ENCODE data around the gene PLXDC2.

Gene PLXDC2

DNA sequence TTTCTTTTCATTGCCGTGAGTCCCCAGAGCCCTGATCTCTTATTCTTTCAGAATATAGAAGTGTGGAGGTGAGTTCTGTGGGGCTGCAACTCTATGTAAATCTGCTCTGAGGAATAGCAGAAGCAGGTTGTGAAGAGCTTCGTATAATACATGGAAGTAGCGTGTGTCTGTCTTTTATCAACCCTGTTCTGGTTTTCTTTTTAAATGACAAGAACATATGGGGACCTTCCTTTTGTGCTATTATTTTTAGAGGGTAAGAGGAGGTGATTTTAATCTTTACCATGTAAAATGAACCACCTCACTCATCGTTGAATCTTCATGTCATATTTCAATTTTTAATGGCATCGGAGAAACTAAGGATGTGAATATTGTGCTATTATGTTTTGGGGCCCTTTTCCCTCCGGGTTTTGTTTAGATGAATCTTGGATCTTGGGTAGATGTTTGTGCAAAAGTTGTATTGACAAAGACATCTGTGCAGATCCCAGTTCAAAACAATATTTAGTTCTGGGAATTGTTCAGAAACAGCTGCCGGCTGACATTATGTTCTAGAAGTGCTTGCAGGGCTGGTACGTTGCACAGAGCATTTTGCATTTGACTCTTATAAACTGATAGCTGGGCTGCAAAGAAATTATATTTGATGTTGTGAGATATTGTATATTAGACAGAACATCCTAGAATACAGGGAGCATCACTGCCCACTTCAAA, 46.7 kb downstream of the PLXDC2 start:
- Mint-ChIP-seq H3K4me1 (no peaks in the 10 kb centered on the region), H3K4me3 (no peak overlapping the region), H3K9me3 (peaks cover 8% of the 10 kb centered on the region), H3K27me3 (no peaks in the 10 kb centered on the region), H3K27ac (no peak overlapping the region), H3K36me3 (no peaks in the 10 kb centered on the region)
- CTCF ChIA-PET = no interaction called here
- no peak for DNase-seq

DNA sequence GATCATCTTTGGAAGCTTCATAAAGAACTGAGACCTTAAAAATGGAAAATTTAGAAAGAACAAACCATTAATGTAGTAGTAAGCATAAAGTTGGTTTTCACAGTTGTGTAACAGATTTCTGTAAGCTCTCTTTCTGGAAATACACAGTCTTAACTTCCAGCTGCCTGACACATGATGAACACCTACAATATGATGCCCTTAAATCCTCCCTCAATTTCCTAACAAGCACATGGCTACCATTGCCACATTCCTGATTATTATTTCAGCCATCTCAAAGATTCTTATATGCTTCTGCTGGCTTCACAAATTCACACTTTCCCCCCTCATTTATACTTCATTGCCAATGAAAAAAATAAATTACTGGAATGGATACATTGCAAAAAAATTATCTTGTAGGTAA, 49.4 kb downstream of the PLXDC2 start:
- H3K4me3 Mint-ChIP-seq = no peak overlapping the region
- H3K27me3 Mint-ChIP-seq = no peaks in the 10 kb centered on the region
- CTCF ChIA-PET = no interaction called here
- peaks cover 13% of the 10 kb centered on the region for H3K9me3 Mint-ChIP-seq
- no peaks in the 10 kb centered on the region for H3K36me3 Mint-ChIP-seq
- no peak overlapping the region for H3K27ac Mint-ChIP-seq
- H3K4me1 Mint-ChIP-seq = no peaks in the 10 kb centered on the region
- DNase-seq = no peak

DNA sequence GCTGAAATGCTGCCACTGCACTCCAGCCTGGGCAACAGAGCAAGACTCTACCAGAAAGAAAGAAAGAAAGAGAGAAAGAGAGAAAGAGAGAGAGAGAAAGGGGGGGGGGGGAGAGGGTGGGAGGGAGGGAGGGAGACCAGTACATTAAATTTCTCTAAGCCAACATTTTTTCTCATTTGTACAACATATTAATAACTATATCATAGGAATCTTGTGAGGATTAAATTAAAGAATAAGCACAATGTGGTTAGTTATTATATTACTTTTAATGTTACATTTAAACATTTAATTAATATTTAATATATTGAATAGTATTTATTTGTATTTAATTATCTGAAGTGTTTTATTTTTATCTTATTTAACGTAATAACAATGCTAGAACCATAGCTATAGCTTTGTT, 53.1 kb downstream of the PLXDC2 start:
- no peak overlapping the region for H3K27ac Mint-ChIP-seq
- no peak for DNase-seq
- peaks cover 20% of the 10 kb centered on the region for H3K9me3 Mint-ChIP-seq
- CTCF ChIA-PET = no interaction called here
- H3K4me1 Mint-ChIP-seq = no peaks in the 10 kb centered on the region
- H3K4me3 Mint-ChIP-seq = no peak overlapping the region
- no peaks in the 10 kb centered on the region for H3K27me3 Mint-ChIP-seq
- H3K36me3 Mint-ChIP-seq = no peaks in the 10 kb centered on the region

DNA sequence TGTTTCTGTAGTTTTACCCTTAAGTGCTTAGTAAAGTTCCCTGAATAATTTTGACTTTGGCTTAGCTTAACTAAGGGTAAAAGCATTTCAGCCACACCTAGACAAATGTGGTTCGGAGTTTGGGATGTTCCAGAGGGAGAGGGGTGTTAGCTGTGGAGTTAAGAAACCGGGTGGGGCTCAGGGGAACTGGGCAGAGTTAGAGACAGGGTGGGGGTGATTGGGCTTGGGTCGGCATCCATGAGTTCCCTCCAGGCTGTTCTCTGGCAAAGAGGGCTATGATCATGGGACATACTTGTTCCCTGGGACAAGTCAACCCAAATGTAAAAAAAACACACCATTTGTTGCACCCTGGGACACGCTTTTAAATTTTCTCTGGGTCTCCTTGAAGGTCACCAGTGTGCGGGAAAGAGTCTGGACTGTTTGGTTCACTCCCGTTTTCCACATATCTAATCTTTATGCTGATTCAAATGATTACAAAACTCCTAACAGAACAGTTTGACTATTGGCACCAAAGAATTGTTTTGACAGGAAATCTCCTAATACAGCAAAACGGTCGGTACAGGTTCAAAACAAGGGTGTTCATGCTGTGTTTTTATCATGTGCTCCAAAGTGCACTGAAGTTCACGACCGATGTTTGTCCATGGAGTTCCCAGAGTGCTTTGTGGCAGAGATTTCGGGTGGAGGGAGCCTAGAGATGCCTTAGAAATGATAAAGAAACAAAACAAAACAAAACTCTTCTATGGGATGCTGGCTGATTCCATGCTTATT, 56.5 kb downstream of the PLXDC2 start:
- no peaks in the 10 kb centered on the region for H3K36me3 Mint-ChIP-seq
- H3K27ac Mint-ChIP-seq = no peak overlapping the region
- DNase-seq = no peak
- no peaks in the 10 kb centered on the region for H3K27me3 Mint-ChIP-seq
- peaks cover 14% of the 10 kb centered on the region for H3K9me3 Mint-ChIP-seq
- CTCF ChIA-PET = no interaction called here
- no peak overlapping the region for H3K4me3 Mint-ChIP-seq
- no peaks in the 10 kb centered on the region for H3K4me1 Mint-ChIP-seq

DNA sequence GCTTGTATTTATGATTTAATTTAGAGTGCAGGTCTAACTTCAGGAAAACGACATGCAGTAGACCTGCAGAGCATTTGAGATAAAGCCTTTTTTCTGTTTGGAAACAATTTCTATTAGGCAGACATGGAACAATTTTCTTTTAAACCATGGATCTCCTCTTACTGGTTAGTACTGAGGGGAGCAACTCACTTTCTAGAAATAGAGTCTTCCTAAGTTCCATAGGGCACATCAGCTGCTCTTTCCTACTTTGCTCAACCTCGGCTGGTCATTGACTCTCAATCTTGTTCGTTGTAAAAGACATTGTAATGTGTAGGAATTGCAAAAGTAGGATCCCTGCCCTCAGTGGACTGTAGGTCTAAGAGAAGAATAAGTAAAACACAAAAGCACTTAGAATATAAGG, 58.0 kb downstream of the PLXDC2 start:
- DNase-seq = no peak
- Mint-ChIP-seq H3K9me3 (peaks cover 13% of the 10 kb centered on the region), H3K36me3 (no peaks in the 10 kb centered on the region), H3K4me3 (no peak overlapping the region), H3K4me1 (no peaks in the 10 kb centered on the region), H3K27me3 (no peaks in the 10 kb centered on the region), H3K27ac (no peak overlapping the region)
- CTCF ChIA-PET = no interaction called here

DNA sequence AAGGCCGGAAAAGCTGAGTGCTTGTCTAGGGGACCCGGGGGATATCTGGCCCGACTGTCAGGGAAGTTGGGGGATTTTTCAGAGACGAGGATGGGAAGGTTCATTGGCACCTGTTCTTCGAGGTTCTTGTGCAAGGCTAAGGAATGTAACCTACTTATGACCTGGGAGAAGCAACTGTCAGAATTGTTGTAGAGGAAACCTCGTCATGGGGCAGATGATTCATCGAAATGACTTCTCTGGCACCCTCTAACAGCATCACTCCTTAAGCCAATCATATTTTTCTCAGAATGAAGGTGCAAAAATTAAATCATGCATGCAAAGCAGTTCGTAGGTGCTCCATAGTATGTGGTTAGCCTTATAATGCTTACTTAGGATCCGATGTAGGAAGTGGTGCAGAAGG, 58.6 kb downstream of the PLXDC2 start:
- H3K4me1 Mint-ChIP-seq = no peaks in the 10 kb centered on the region
- CTCF ChIA-PET = no interaction called here
- DNase-seq = no peak
- H3K9me3 Mint-ChIP-seq = peaks cover 12% of the 10 kb centered on the region
- H3K27ac Mint-ChIP-seq = no peak overlapping the region
- no peak overlapping the region for H3K4me3 Mint-ChIP-seq
- H3K27me3 Mint-ChIP-seq = no peaks in the 10 kb centered on the region
- no peaks in the 10 kb centered on the region for H3K36me3 Mint-ChIP-seq

DNA sequence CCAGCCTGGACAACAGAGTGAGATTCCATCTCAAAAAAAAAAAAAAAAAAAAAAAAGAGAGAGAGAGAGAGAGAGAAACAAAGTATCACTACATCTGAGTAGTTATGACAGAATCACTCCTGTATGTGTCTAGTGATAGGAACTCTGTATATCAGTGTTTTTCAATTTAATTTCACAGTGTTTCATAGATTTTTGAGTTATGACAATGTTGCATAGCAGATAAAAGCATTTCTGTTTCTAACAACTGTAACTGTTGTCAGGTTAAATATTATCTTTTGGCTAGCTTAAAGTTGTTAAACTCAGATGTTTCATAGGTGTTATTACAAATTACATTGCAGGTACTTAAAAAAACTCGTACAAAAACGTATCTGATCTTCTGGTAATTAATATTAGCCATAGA, 60.3 kb downstream of the PLXDC2 start:
- no peak overlapping the region for H3K27ac Mint-ChIP-seq
- no peak overlapping the region for H3K4me3 Mint-ChIP-seq
- H3K27me3 Mint-ChIP-seq = no peaks in the 10 kb centered on the region
- H3K36me3 Mint-ChIP-seq = no peaks in the 10 kb centered on the region
- DNase-seq = no peak
- H3K9me3 Mint-ChIP-seq = peaks cover 9% of the 10 kb centered on the region
- no peaks in the 10 kb centered on the region for H3K4me1 Mint-ChIP-seq
- CTCF ChIA-PET = no interaction called here

DNA sequence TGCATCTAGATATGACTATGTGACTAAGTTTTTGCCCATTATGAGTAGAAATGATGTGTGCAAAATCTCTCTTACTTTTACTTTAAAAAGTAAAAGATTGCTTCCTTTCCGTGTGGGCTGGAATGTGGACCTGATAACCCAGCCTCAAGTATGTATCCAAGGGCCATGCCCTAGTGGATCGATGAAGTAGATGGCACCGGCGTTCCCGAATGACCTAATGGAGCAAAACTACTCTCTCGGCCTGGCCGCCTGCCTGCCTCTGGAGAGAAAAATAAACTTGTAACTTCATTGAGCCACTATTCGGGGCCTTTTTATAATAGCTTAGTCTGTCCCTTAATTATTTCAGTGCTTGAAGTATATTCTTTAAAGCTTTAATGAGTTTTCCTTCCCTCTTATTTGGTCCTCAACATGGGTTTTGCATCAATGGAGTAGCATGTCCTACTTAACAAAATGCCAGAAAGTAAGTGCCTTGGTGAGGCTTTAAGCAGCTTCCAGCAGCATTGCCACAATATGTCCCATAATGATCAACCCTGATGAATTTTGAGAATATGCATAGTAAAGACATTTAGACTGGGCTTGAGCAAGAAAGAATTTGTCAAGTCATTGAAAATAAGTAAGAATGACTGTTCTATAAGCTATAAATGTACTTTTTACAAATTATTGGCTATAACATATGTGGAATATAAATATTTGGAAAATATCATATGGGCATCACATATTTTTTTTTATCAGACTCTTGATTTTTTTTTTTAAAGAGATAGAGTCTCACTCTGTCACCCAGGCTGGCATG, 61.4 kb downstream of the PLXDC2 start:
- Mint-ChIP-seq H3K9me3 (peaks cover 6% of the 10 kb centered on the region), H3K36me3 (no peaks in the 10 kb centered on the region), H3K27ac (no peak overlapping the region), H3K27me3 (no peaks in the 10 kb centered on the region), H3K4me3 (no peak overlapping the region), H3K4me1 (no peaks in the 10 kb centered on the region)
- CTCF ChIA-PET = no interaction called here
- DNase-seq = no peak

DNA sequence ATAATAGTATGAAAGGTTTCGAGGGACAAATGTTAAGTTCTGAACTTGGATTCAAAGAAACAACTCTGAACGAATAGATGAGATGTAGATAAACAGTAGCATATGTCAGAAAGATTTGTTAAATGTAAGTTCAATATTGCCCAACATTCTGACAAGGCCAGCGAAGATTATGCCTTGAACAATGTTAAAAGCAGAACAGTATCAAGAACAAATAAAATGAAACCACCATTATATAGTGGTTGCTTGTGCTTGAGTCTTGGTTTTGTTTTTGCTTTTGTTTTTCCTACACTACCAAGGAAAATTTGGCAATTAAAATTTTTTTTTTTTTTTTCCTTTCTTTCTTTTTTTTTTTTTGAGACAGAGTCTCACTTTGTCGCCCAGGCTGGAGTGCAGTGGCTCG, 66.4 kb downstream of the PLXDC2 start:
- no peaks in the 10 kb centered on the region for H3K27me3 Mint-ChIP-seq
- no peak for DNase-seq
- H3K9me3 Mint-ChIP-seq = peaks cover 8% of the 10 kb centered on the region
- H3K36me3 Mint-ChIP-seq = no peaks in the 10 kb centered on the region
- H3K4me1 Mint-ChIP-seq = no peaks in the 10 kb centered on the region
- CTCF ChIA-PET = no interaction called here
- H3K4me3 Mint-ChIP-seq = no peak overlapping the region
- no peak overlapping the region for H3K27ac Mint-ChIP-seq

DNA sequence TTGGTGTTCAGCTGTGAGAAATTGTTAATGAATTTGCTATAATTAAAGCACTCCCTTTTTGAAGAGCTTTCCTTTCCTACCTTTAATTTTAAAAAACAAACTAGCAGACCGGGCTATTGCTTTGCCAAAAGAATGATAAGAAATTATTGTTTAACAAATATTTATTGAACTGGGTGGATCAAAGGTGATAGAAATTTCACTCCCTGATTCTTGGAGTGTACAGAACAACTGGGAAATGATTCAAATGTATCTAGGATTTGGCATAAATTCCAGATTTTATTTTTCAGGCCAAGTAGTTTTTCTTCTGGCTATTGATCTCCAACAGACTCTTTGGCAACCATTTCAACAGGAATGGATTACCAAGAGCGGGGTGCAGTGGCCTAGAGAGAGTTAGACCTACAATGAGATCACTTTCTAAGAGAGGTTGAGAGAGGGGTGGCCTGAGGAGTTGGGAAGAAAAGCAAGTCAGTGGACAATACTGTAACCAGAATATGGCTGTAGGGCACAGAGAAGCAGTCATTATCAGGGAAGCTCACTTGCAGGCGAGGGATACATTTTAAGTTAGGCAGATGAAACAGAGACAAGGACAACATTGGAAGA, 71.9 kb downstream of the PLXDC2 start:
- Mint-ChIP-seq H3K9me3 (peaks cover 7% of the 10 kb centered on the region), H3K27me3 (no peaks in the 10 kb centered on the region), H3K27ac (no peak overlapping the region), H3K36me3 (no peaks in the 10 kb centered on the region), H3K4me1 (no peaks in the 10 kb centered on the region), H3K4me3 (no peak overlapping the region)
- no peak for DNase-seq
- CTCF ChIA-PET = no interaction called here

DNA sequence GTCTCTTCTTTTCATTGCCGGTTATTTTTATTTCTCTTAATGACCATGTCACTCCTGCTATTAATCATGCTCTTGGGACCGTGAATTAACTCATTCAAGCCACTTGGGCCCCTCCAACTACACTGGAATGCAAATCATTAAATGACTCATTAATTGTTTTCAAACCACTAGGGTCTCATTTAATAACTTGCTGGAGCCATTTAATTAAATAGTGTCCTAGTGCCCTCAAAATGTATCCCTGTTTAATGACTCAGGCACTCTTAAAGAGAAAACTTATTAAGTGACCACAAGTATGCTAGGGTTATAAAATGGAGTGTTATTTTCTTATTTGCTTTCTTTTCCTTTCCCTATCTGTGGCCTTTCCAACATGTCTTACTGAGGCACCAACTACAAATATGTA, 73.0 kb downstream of the PLXDC2 start:
- DNase-seq = no peak
- Mint-ChIP-seq H3K27me3 (no peaks in the 10 kb centered on the region), H3K4me3 (no peak overlapping the region), H3K9me3 (peaks cover 6% of the 10 kb centered on the region), H3K36me3 (no peaks in the 10 kb centered on the region), H3K4me1 (no peaks in the 10 kb centered on the region), H3K27ac (no peak overlapping the region)
- CTCF ChIA-PET = no interaction called here

DNA sequence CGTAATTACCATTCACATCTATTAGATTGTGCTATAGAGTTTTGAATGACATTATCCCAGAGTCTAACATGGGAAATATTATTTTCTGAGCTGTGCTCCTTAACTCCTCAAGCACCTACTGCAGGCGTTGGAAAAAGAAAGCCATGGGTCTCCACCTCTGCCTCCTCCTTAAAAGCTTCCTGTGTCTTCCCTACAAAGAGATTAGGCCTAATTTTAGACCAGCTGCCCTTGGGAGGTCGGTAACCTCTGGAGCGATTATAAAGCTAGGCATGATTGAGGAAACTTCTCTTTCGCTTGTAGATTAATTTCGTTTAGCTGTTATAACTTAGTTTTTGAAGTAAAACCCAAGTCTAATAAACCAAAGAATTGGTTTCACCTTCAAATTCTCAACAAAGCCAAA, 75.2 kb downstream of the PLXDC2 start:
- CTCF ChIA-PET = no interaction called here

DNA sequence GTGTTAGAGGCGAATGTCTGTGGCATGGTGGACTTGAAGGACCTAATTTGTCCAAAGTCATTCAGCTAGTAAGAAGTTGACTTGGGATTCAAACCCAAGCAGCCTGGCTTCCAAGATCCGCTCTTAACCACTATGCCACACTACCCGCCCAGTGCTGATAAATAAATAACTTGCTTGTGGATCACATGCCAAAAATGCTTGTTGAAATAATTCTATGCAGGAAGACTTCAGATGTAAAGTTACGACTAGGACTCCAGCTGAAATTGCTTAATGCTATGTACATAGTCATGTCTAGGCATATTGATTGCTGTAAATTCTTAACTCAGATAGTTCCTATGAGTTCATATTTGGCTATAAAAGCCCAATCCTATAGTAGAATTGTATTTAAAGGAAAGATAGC, 76.0 kb downstream of the PLXDC2 start:
- no peaks in the 10 kb centered on the region for H3K4me1 Mint-ChIP-seq
- peaks cover 4% of the 10 kb centered on the region for H3K9me3 Mint-ChIP-seq
- H3K4me3 Mint-ChIP-seq = no peak overlapping the region
- CTCF ChIA-PET = no interaction called here
- no peak overlapping the region for H3K27ac Mint-ChIP-seq
- no peaks in the 10 kb centered on the region for H3K27me3 Mint-ChIP-seq
- DNase-seq = no peak
- H3K36me3 Mint-ChIP-seq = no peaks in the 10 kb centered on the region

More for the DNA sequence above, 75.2 kb downstream of the PLXDC2 start:
- H3K4me1 Mint-ChIP-seq = no peaks in the 10 kb centered on the region
- no peak overlapping the region for H3K4me3 Mint-ChIP-seq
- no peak for DNase-seq
- H3K9me3 Mint-ChIP-seq = peaks cover 4% of the 10 kb centered on the region
- no peaks in the 10 kb centered on the region for H3K27me3 Mint-ChIP-seq
- no peak overlapping the region for H3K27ac Mint-ChIP-seq
- no peaks in the 10 kb centered on the region for H3K36me3 Mint-ChIP-seq

DNA sequence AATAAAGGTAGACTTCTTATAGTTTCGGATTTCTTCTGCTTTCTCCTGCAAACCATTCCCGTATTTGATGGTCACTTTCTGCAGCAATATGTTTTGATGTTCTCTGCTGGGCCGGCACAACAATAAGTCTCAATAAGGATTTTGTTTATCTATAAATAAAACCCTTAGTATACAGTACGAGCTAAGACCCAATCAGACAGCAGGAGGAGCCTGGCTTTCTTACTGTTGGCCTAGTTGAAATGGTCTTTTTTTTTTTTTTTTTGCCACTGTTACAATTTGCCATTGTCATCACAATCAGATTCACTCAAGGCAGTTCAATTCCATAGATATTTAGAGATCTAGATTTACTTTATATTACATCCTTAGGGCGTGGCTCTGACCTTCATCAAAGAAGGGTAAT, 76.4 kb downstream of the PLXDC2 start:
- CTCF ChIA-PET = no interaction called here
- DNase-seq = no peak
- no peaks in the 10 kb centered on the region for H3K36me3 Mint-ChIP-seq

More for the DNA sequence above, 76.4 kb downstream of the PLXDC2 start:
- H3K4me3 Mint-ChIP-seq = no peak overlapping the region
- H3K27ac Mint-ChIP-seq = no peak overlapping the region
- H3K9me3 Mint-ChIP-seq = peaks cover 4% of the 10 kb centered on the region
- no peaks in the 10 kb centered on the region for H3K27me3 Mint-ChIP-seq
- no peaks in the 10 kb centered on the region for H3K4me1 Mint-ChIP-seq

Data from activated naive CD4-positive, alpha-beta T cell treated with anti-CD3 and anti-CD28 coated beads, Interleukin-2, amount 10 ng/mL, durations not matched to agents 7 days and 5 days (primary cell).